A673 (cell line): ENCODE data around the gene KRT86. TPM values are rescaled to one million over a fixed set of nuclear protein-coding genes. Genes with fewer than 3 reads are reported as not detected.

Source experiments
- BruUV-seq: library from RNA; stranded (reverse); fragments of 400-500 nt; replicated peaks from 2 replicates; lab custom pipeline; 2021; lab: Mats Ljungman, UMichigan
- CTCF ChIA-PET: fragments of 300-600 bp; sonication (Branson Sonifier 250); formaldehyde crosslinking; loops from one replicate; lab custom pipeline; 2022; ENCODE audit warnings: antibody characterized with exemption; lab: Charles Lee
- POLR2A ChIA-PET: fragments of 300-600 bp; sonication (Branson Sonifier 250); formaldehyde crosslinking; loops from one replicate; lab custom pipeline; 2022; ENCODE audit warnings: antibody characterized with exemption; ENCODE audit not compliant: low non-redundant PET; lab: Charles Lee
- DNase-seq: peaks from one replicate; pipeline ENCODE4 v3.0.0-alpha.2; 2015; ENCODE audit warnings: low spot score
- H3K27ac ChIP-seq: fragments of 200-600 bp; sonication (generic); 2 replicates; pipeline ENCODE4 v1.5.1; 2016; ENCODE audit warnings: mixed run types, low read depth, mild to moderate bottlenecking, mixed read lengths, antibody characterized with exemption, low read length; ENCODE audit not compliant: poor library complexity, severe bottlenecking
- H3K27me3 ChIP-seq: fragments of 200-600 bp; sonication (generic); replicated peaks from 2 replicates; pipeline ENCODE4 v1.6.1; 2017; ENCODE audit warnings: mixed run types, low read depth, mild to moderate bottlenecking, mixed read lengths, antibody characterized with exemption, low read length; ENCODE audit not compliant: insufficient read depth, poor library complexity
- H3K36me3 ChIP-seq: fragments of 200-600 bp; sonication (generic); 2 replicates; pipeline ENCODE4 v1.6.1; 2016; ENCODE audit warnings: mixed run types, mild to moderate bottlenecking, mixed read lengths, antibody characterized with exemption, low read length; ENCODE audit not compliant: insufficient read depth, poor library complexity, severe bottlenecking
- H3K4me1 ChIP-seq: fragments of 200-600 bp; sonication (generic); 2 replicates; pipeline ENCODE4 v1.6.1; 2017; ENCODE audit warnings: mixed run types, mild to moderate bottlenecking, mixed read lengths, antibody characterized with exemption, low read length; ENCODE audit not compliant: insufficient read depth, poor library complexity, severe bottlenecking
- H3K4me3 ChIP-seq: fragments of 200-600 bp; sonication (generic); 2 replicates; pipeline ENCODE4 v1.5.1; 2016; ENCODE audit warnings: low read depth, mixed run types, mild to moderate bottlenecking, mixed read lengths, low read length; ENCODE audit not compliant: poor library complexity, severe bottlenecking
- H3K9me3 ChIP-seq: fragments of 200-600 bp; sonication (generic); 2 replicates; pipeline ENCODE4 v1.6.1; 2016; ENCODE audit warnings: mixed run types, low read depth, mild to moderate bottlenecking, mixed read lengths, antibody characterized with exemption, low read length; ENCODE audit not compliant: poor library complexity, severe bottlenecking
- EZH2 ChIP-seq: fragments of 200-600 bp; sonication (generic); IDR thresholded peaks from 2 replicates; pipeline ENCODE4 v1.6.1; 2017; ENCODE audit warnings: borderline replicate concordance, low read depth, mild to moderate bottlenecking, mixed read lengths, antibody characterized with exemption, low read length; ENCODE audit not compliant: poor library complexity, severe bottlenecking
- intact Hi-C: fragments of 100-400 bp; cut with micrococcal nuclease; formaldehyde crosslinking; loops from one replicate; pipeline ENCODE4 v1.10.0; 2022; ENCODE audit not compliant: unreplicated experiment
- total RNA-seq: library from RNA; stranded (reverse); gene quantifications from 2 replicates; pipeline ENCODE4 v1.2.3, GENCODE V29; 2021
- TF ChIP-seq, protein P1 (sequence below): fragments of 300-800, 200-600 bp; sonication (generic); conservative IDR thresholded peaks from 2 replicates; pipeline ENCODE4 v1.5.1; 2017; ENCODE audit warnings: low read depth, mild to moderate bottlenecking, antibody characterized with exemption, low read length, moderate library complexity, mixed read lengths

The KRT86 gene
- total RNA-seq, 1 experiment from 2014 or later, result not detected

DNA sequence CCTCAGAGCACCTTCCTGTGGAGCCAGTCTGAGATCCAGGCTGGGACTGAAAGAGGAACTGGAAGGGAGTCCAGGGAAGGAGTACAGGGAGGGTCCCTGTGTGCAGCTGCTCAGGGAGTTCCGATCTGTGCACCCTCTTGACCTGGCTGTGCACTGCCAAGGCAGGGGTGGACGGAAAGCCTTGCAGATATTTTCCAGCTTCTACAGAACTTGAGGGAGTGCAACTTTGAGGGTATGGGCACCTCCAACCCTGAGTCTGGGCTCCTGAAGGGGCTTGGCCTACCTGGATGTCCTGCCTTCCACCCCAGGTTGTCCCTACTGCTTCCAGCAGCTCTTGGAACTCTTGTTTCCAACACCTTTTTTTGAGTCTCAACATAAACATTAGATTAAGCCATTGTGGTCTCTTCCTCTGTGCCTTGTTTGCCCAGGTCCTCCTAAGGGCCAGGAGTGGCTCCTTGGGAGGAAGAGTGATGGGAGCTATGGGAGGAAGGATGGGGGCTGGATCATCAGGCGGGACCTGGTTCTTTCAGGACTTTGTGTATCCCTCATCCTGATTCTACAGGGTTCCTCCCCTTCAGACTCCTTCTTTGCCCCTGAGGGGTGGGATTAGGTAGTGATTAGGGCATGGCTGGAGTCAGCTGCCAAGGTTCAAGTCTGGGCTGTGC, 37.9 kb upstream of the KRT86 start:
- ChIA-PET POLR2A (no interaction called here), CTCF (no interaction called here)
- no peaks in the 10 kb centered on the region for H3K36me3 ChIP-seq
- peaks cover 12% of the 10 kb centered on the region for H3K27me3 ChIP-seq
- no TSS peak for BruUV-seq
- no peak overlapping the region for H3K27ac ChIP-seq
- no peak for DNase-seq
- no peaks in the 10 kb centered on the region for H3K4me1 ChIP-seq
- H3K9me3 ChIP-seq, result no peaks in the 10 kb centered on the region
- no peak overlapping the region for H3K4me3 ChIP-seq
- intact Hi-C loops, result no loop called here
- TF ChIP-seq, protein P1, sequence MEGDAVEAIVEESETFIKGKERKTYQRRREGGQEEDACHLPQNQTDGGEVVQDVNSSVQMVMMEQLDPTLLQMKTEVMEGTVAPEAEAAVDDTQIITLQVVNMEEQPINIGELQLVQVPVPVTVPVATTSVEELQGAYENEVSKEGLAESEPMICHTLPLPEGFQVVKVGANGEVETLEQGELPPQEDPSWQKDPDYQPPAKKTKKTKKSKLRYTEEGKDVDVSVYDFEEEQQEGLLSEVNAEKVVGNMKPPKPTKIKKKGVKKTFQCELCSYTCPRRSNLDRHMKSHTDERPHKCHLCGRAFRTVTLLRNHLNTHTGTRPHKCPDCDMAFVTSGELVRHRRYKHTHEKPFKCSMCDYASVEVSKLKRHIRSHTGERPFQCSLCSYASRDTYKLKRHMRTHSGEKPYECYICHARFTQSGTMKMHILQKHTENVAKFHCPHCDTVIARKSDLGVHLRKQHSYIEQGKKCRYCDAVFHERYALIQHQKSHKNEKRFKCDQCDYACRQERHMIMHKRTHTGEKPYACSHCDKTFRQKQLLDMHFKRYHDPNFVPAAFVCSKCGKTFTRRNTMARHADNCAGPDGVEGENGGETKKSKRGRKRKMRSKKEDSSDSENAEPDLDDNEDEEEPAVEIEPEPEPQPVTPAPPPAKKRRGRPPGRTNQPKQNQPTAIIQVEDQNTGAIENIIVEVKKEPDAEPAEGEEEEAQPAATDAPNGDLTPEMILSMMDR, result no peak
- no peak for TF ChIP-seq EZH2

- H3K9me3 ChIP-seq, result no peaks in the 10 kb centered on the region
- no peak for DNase-seq
- no peaks in the 10 kb centered on the region for H3K36me3 ChIP-seq
- no peak overlapping the region for H3K4me3 ChIP-seq
- TF ChIP-seq, protein P1, result no peak
- intact Hi-C loops, result no loop called here
- POLR2A ChIA-PET, result no interaction called here
- no peak overlapping the region for H3K27ac ChIP-seq
- H3K4me1 ChIP-seq, result no peaks in the 10 kb centered on the region
- peaks cover 4% of the 10 kb centered on the region for H3K27me3 ChIP-seq
- no TSS peak for BruUV-seq
- CTCF ChIA-PET, result no interaction called here
Observed at GRCh38 chr12:52238207-52238840, 36.1 kb upstream of the KRT86 start.

DNA sequence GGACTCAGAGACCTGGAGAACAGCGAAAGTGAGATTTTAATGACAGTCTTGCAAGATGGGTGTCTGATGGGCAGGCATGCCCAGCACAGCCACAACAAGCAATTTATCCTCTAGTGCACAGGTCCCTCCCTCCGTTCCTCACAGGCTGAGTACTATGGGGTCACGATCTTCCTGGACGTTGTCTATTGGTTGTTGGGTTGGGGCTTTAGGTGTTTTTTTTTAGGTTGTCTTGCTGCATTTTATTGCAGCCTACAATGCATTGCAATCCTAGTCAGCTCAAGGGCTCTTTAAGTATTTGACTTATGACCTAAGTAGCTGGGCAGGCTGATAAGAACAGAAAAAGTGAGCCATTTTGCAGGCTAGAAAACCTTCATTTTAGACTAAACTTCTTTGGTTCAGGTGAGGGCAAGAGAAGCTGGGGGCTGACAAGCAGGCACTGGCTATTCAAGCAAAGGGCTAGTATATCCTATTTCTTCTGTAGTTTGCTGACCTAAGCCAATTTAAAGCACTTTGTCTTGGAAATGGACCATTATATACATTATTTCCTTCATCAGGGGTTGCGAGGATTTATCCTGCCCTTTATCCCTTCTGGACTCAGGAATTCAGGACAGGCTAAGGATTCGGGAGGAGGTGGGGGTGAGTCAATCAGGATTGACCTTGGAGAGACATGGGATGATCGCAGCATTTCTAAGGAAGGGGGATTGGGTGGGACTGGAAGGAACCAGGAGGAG, 35.4 kb upstream of the KRT86 start:
- intact Hi-C loops, result no loop called here
- no TSS peak for BruUV-seq
- Histone ChIP-seq H3K36me3 (no peaks in the 10 kb centered on the region), H3K27me3 (no peaks in the 10 kb centered on the region), H3K4me3 (no peak overlapping the region), H3K27ac (no peak overlapping the region), H3K4me1 (no peaks in the 10 kb centered on the region), H3K9me3 (no peaks in the 10 kb centered on the region)
- TF ChIP-seq EZH2, result no peak
- TF ChIP-seq, protein P1, result no peak
- DNase-seq, result no peak
- ChIA-PET POLR2A (no interaction called here), CTCF (no interaction called here)
